ENCODE measurements around the gene NPB. TPM values are rescaled to one million over a fixed set of nuclear protein-coding genes. Genes with fewer than 3 reads are reported as not detected.
A peak's percentile ranks its signal among the peaks of the same experiment; 100 is the strongest.

Gene NPB
- total RNA-seq, 2 donors from 2014 or later: 0.29 to 0.46 TPM

- DNase-seq (ENCODE audit: low spot score): no peak
- intact Hi-C loops (cut with DNase I): no loop called here
Observed at GRCh38 chr17:81921996-81922565, 20.0 kb downstream of the NPB start.

- no peak for DNase-seq (ENCODE audit: low spot score)
- intact Hi-C loops (cut with DNase I): no loop called here
Observed at GRCh38 chr17:81922566-81923301, 20.7 kb downstream of the NPB start.

GRCh38 chr17:81923302-81924260, 21.5 kb downstream of the NPB start:
- intact Hi-C loops (cut with DNase I): no loop called here
- DNase-seq (ENCODE audit: low spot score): peak; percentile 94

- intact Hi-C loops (cut with DNase I): no loop called here
- no peak for DNase-seq (ENCODE audit: low spot score)
Observed at GRCh38 chr17:81924557-81925532, 22.8 kb downstream of the NPB start.

GRCh38 chr17:81925860-81926450, 23.9 kb downstream of the NPB start:
- no peak for DNase-seq (ENCODE audit: low spot score)
- intact Hi-C loops (cut with DNase I): no loop called here

GRCh38 chr17:81926451-81927151, 24.6 kb downstream of the NPB start:
- intact Hi-C loops (cut with DNase I): no loop called here
- peak; percentile 93 for DNase-seq (ENCODE audit: low spot score)

GRCh38 chr17:81927152-81927652, 25.2 kb downstream of the NPB start:
- DNase-seq (ENCODE audit: low spot score): no peak
- intact Hi-C loops (cut with DNase I): no loop called here

- peak; percentile 98 for DNase-seq (ENCODE audit: low spot score)
- intact Hi-C loops (cut with DNase I): no loop called here
Observed at GRCh38 chr17:81927653-81928543, 25.9 kb downstream of the NPB start, which contains the start of gene MAFG. TSS of gene MAFG (minus strand) at chr17:81927735. CDS start at chr17:81923185, 4,550 bp downstream.

GRCh38 chr17:81928544-81929252, 26.7 kb downstream of the NPB start:
- DNase-seq (ENCODE audit: low spot score): no peak
- intact Hi-C loops (cut with DNase I): no loop called here

GRCh38 chr17:81929253-81930141, 27.5 kb downstream of the NPB start:
- no peak for DNase-seq (ENCODE audit: low spot score)
- intact Hi-C loops (cut with DNase I): no loop called here

- DNase-seq (ENCODE audit: low spot score): no peak
- intact Hi-C loops (cut with DNase I): no loop called here
Observed at GRCh38 chr17:81930142-81931125, 28.4 kb downstream of the NPB start.

GRCh38 chr17:81931189-81931556, 29.1 kb downstream of the NPB start:
- DNase-seq (ENCODE audit: low spot score): no peak
- intact Hi-C loops (cut with DNase I): no loop called here

- no peak for DNase-seq (ENCODE audit: low spot score)
- intact Hi-C loops (cut with DNase I): no loop called here
Observed at GRCh38 chr17:81931557-81932332, 29.7 kb downstream of the NPB start.

Measured in posterior vena cava (tissue), 2 donors.